HG02852 (cell line): ENCODE measurements around the gene SYT6.

Experiments
- ATAC-seq: cut with Tn5 transposase; IDR thresholded peaks from one replicate; pipeline ENCODE4 v1.9.1; 2021; ENCODE audit warnings: mild to moderate bottlenecking, moderate library complexity; ENCODE audit not compliant: unreplicated experiment

SYT6 gene, protein sequence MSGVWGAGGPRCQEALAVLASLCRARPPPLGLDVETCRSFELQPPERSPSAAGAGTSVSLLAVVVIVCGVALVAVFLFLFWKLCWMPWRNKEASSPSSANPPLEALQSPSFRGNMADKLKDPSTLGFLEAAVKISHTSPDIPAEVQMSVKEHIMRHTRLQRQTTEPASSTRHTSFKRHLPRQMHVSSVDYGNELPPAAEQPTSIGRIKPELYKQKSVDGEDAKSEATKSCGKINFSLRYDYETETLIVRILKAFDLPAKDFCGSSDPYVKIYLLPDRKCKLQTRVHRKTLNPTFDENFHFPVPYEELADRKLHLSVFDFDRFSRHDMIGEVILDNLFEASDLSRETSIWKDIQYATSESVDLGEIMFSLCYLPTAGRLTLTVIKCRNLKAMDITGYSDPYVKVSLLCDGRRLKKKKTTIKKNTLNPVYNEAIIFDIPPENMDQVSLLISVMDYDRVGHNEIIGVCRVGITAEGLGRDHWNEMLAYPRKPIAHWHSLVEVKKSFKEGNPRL

DNA sequence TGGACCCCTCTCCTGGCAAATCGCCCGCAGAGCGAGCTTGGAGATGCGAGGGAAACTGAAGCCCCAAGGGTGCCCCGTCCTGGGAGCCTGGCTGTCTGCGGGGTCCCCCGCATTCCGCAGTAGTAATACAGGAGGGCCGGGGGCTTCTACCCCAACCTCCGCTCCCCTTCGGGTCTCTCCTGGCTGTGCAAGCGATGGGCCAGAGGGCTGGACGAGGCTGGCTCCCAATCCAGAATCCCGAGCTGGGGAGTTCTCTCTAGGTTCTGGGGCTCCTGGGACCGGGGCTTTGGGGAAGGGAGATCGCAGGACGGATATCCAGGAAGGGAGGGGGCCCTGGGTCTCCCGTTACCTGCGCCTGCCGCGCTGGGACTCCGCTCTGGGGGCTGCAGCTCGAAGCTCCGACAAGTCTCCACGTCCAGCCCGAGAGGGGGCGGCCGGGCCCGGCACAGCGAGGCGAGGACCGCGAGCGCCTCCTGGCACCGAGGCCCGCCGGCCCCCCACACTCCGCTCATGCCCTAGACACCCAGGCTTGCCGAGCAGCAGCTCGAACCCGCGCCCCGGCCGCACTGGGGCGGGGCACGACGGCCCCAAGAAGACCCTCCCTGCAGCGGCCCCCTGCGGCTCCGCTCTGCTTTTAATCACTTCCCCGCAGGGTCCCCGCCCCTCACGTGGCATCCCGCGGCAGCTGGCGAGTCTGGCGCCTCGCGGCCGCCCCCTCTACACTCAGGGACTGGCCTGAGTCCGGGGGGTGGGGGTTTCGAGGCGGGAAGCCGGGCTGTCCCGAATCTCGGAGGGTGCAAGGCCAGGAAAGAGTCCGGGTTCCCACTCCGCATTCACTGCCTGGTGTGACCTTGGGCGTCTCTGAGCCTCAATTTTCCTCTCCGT lies at the start of gene SYT6:
Gene SYT6, minus strand, starts transcription at position 609 of the 885 bp plus-strand sequence. Its CDS starts 97 bp downstream, at position 512.
- no peak for ATAC-seq

DNA sequence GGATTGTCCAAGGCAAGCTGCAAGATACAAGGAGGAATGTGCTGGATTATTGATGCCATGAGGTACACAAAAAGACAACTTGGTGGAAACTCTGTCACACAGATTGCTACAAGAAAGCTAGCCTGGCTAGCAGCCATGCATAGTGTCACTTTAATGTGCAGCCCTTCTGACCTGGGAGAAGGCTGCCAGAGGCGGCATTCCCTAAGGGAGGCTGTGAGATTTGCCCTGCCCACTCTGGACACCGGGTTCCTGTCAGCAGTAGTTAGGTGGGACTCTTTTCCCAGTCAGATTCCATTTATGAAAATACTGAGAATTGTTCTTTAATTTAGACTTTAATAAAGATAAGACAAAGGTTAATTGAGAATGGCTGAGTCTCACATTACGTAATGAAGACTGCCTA lies 47.8 kb upstream of the SYT6 start:
- no peak for ATAC-seq

DNA sequence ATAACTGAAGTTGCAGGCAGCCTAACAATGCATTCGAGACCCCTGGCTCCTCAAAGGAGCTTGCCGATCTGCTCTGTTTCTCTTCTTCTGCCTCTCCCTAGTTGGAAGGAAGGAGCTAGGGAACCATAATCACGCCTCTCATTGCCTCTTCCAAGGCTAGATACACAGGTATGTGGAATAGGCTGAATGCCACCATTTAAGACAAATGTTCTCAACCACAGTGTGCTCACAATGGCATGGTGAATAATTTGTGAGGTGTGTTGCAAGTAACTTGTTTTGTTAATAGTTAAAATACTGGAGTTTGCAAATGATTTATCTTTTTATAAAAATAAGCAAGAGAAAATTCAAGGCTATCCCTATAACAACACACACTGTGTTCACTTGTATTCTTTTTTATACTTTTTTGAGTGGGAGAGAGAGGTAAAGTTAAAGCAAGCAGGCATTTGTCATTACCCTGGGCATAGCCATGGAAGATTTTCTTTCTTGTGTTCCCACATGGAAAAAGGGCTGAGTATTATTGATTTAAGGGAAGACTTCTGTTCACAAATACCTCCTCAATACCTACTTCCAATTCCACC lies 45.4 kb upstream of the SYT6 start:
- ATAC-seq = no peak

DNA sequence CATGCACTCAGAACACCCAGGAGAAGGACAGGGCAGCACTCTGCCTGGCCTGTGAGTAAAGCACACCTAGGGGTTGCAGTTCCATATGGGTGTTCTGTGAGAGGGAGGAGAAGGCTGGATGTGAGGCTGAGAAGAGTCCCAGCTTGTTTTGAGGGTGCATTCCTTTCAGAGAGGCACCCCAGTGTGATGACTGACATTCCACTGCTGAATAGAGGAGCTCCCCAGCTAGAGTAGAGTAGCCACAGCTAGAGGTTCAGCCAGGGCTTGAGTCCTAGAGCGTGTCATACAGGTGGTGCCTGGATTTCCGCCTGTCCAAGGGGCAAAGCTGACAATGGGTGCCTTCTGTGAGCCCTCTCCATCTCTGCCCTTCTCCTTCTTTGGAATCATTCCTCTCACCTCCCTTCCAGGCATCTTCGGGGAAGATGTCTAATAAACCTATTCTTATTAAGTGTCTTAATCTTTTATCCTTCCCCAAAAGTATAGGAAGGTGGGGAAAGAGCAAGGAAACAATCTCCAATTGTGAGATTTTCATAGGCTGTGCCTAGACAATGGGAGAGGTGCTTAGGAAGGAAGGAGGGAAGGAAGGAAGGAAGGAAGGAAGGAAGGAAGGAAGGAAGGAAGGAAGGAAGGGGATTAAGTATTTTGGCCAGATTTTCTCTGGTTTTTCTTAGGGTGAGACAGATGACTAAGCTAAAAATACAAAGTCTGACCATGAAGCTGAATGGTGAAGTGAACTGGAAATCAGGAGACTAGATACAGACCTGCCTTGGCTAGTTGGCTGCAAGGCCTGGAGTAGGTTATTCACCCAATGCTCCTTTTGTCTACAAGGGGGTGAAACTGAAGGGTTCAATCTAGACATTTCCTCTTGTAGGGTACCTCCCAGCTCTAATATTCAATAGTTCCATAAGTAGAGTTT lies 43.6 kb upstream of the SYT6 start:
- ATAC-seq = no peak

DNA sequence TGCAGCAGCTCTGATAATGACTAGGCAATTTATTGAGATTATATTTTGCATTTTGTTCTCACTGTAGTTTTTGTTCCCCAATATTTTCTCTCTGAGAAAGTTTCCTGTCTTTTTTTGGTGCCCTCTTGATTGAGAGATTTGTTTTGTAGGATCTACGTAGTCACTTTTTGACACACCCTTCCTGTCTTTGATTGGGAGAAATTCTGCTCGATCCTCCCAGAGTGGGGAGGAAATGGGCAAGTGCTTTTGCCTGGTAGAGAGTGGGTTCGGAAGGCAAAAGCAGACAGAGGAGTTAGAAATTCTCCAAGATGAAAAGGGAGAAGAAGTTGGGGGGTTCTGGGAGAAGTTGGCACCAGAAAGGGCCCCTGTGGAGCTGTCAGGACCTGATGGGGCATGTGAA lies 42.1 kb upstream of the SYT6 start:
- no peak for ATAC-seq

DNA sequence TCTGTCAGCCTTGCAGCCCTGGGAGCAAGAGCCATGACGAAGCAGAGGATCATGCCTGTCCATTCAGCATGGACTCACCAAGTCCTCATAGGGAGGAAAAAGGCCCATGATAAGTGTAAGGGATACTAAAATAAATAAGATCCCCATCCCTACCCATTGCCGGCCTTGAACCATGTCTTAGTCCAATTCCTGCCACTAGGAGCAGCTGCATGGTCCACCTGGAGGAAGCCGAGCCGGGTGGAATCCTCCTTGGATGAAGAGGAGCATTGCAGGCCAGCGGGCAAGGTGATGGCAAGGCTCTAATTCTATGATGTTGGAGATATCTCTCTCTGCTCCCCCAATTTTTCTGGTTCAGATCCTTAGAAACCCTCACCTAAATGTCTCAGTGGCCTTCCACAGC lies 38.7 kb upstream of the SYT6 start:
- no peak for ATAC-seq

DNA sequence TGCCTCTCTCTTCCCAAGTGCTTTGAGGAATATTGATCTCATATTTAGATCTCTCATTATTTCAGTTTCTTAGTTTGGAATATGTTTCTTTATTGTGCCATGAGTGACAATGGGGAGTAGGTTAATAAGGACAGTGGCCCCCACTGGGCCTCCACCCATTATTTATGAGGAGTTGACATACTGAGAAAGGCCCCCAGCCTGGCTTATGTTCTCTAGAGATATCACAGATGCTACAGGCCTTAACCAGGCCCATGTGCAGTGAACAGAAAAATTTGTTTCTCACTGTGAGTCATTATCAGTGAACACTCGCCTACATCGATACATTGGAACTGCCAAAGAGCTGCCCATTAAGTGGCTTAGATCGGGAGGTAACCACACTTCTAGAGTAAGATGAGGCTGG lies 35.7 kb upstream of the SYT6 start:
- no peak for ATAC-seq

DNA sequence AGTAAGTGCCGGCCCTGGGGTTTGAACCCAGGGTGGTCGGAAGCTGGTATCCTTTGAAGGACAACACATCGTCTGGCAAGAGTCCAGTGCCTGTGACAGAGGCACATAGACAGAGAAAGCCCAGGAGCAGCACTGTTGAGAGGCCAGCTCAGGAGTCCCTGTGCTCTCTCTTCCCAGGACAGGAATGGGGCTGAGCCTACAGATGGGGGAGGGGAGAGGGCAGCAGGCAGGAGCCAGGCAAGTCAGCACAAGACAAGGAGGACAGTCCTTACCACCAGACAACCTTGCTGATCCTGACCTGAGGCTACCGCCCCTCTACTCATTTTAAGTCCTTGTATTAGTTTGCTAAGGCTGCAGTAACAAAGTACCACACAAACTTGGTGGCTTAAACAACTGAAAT lies 27.7 kb upstream of the SYT6 start:
- no peak for ATAC-seq

DNA sequence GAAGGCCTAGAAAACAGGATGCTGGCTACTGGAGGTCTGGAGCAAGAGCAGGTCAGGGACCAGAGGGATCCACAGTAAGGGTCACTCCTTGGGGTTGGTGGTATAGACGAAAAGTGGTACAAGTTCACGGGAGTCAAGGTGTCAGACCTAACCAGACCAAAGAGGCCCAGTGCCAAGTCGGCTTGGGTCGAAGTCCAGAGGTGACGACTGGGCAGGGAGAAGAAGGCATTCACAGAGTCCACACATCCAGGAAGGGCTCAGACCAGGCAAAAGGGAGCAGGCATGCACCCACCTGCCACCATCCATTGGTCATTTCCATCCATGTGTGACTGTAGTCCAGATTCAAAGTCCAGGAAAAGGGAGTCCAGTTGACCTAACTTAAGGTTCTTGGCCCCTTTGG lies 27.1 kb upstream of the SYT6 start:
- ATAC-seq = no peak

DNA sequence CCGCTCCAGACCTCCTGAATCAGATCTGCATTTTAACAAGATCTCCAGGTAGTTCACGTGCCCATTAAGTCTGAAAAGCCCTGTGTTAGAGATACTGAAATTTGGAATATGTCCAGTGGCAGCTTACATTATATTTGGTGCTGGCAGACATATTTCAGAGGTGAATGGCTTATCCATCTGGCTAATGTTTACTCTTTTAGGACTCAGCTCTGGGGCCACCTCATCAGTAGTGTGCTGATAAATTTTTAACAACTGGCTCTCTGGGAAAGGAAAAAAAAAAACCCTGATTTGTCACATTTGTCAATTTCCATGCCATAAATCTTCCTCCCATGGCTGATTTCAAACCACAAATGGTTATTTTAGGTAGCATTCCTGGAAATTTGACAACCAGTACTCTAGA lies 25.3 kb upstream of the SYT6 start:
- no peak for ATAC-seq

DNA sequence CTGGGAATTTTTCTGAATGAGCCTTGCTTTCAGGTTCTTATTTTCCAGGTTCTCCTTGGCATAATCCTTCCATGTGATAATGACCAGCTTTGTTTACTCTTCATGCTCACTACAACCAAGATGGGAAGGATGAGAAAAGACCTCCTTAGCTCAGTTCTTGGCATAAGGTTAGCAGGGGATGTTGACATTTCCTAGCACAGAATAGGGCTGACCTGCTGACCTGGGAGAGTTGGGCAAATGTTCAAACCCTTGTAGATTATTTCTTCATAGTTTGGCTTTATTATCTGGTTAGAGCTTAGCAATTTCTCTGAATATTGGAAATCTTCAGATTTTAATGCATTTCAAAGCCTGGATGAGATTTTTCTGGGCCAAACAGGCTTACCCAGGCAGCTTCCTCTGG lies 23.6 kb upstream of the SYT6 start:
- ATAC-seq = no peak

DNA sequence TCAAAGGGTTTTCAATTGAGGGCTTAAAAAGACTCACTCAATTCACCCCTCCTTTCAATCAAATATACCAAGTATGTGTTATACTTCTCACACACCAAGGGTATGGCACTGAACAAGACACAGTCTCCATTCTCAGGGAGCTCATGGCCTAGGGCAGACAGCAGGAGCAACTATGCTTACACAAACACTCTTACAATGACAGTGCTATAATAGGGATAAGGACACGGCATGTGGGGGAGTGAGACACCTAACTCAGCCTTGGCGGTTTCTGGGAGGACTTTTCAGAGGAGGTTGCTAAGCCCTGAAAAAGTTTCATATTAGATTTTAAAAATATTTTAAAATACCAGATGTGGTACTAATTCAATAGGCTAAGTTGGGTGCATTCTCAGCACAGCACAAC lies 22.7 kb upstream of the SYT6 start:
- no peak for ATAC-seq

DNA sequence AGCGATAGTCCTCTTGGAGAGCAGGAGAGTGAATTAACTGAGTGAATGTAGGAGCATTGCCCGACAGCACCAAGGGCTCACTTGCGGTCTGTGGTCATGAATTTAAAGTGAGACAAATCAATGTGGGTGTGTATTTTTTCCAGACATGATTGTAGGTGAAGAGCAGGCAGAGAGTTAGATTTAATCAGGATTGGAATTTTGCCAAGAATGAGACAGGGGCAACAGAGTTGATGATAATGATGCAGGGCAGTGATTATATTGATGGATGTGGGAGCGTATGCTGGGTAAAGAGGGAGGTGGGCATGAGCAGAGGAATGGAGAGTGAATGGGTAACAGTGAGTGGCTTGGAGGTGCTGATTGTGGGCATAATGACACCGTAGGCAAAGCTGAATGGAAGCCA lies 20.0 kb upstream of the SYT6 start:
- ATAC-seq = no peak

DNA sequence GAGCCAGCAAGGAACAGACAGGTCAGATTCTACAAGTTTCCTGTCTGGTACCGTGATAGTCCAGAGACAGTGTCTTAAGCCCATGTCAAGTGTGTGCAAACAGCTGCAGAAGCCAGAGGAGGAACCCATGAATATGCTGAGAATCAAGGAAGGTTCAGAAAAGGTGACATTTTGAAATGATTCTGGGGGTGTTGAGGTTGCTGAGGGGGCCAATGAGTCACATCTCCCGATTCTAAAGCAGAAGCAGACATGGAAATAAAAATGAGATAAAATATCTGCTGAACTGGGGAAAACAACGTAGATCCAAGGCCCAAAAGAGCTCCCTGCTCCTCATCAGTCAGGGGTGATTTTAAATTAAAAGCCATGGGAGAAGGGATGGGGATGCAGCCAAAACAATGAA lies 15.8 kb upstream of the SYT6 start:
- ATAC-seq = no peak

DNA sequence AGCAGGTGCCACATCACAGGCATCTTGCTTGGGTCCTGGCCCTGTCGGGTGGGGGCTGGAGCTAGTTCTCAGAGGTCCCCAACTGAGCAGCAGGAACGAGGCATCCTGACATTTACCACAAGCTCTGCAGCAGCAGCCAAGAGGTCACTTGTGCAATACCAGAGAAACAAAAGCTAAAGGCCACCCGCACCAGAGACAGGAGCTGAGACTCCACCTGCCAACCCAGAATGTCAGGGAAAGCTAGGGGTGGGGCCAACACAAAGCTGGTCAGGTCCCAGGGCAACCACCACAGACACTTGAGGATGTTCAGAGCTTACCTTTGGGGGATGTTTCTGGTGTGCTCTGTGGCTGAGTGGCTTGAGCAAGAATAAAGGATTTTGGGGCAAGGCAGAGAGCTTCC lies 13.6 kb upstream of the SYT6 start:
- no peak for ATAC-seq

DNA sequence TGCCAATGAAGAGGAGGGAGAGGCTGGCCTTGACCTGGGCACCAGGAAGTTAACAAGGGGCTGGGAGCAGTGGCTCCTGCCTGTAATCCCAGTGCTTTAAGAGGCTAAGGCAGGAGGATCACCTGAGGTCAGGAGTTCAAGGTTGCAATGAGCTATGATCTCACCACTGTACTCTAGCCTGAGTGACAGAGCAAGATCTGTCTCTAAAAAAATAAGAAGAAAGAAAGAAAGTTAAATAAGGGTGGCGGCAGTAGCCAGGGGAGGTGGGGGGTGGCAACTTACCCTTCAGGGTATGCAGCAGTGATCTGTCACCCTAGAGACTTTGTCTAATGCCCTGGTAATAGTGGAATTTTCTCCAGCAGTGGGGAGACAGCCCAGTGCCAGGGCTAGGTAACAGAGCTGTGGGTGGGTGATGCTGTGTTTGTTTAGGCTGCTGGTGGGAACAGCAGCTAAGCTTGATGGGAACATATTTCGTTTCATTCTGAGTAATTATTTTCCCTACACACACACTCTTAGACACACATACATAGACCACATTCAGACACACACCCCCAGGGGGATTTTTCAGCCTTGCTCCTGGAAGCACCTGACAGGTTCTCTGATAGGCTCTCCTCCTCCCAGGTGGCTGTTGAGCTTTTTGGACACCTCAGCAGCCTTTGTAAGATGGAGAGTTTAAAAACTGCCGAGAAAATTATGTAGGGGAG lies 11.3 kb upstream of the SYT6 start:
- ATAC-seq = no peak

DNA sequence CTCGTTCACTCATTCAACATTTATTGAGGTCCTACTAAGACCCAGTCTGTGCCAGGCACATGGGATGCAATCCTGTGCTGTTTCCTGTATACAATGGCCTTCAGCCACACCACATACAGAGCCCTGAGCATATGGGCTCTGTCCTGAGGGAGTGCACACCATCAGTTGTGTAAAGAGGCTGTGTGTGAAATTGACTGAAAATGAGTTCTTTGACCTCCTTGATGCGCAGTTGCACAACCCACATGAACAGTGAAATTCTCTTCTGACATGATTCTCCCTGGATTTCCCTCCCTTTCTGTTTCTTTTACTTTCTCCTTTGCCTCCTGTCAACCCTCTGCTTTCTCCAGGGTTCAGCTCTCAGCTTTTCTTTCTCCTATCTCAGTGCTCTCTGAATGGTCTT lies 6.3 kb upstream of the SYT6 start:
- no peak for ATAC-seq

DNA sequence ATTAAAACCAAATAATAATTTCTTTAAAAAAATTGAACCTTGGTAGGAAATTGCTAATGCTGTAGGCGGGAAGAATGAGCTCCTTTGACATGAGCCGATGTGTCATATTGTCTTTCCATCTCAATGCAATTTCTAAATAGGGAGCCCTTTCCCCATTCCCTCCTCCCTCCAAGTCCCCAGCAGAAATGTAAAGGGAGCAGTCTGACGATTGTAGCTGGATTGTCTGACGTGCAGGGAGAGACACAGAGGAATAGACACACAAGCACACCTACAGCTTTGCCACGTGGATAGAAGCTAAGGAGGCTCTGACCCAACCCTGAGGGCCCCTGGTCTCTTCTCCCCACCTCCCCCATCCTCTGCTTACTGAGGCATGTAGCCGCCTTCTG lies 3.6 kb upstream of the SYT6 start:
- ATAC-seq = no peak

DNA sequence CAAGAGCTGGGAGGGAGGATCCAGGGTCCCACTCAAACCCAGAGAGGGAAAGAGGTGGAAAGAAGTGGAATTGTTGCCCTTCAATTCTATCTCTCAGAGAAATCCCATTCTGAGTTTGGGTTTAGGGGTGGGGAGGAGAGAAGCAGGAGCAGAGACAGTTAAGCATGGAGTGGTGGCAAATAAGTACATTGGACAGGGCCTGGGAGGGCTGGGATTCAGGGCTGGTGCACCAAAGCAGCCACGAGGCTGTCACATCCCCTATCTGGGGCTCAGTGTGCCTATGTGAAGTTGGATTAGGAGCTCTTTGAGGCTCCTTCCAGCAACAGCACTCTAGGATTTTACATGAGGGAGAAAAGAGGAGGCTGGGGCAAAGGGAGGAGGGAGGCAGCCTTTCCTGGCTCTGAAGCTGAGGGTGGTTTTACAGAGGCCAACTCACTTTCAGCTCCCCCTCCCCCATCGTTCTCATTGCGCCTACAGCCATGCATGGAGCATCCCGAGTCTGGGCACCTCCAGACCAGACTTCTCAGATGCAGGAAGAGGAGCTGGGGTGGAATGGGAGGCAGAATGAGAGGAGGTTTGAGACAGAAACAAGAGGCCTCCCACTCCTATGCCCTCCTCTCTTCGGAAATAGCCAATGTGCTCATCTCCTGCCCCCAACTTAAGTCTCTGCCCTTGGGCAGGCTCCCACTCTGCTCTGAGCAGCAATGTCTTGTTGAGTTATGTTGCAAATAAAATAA lies 3.0 kb upstream of the SYT6 start:
- ATAC-seq = no peak
